Kidney glomerular epithelial cell (primary cell): Measurements from ENCODE around the gene TARS2.
A peak's percentile ranks its signal among the peaks of the same experiment; 100 is the strongest.

Source experiments
- DNase-seq: peaks from one replicate; lab custom pipeline; 2025; lab: John Stamatoyannopoulos, UW

TARS2 gene

GRCh38 chr1:150537732-150538684 lies 50.8 kb downstream of the TARS2 start:
- peak; percentile 63 for DNase-seq

DNA sequence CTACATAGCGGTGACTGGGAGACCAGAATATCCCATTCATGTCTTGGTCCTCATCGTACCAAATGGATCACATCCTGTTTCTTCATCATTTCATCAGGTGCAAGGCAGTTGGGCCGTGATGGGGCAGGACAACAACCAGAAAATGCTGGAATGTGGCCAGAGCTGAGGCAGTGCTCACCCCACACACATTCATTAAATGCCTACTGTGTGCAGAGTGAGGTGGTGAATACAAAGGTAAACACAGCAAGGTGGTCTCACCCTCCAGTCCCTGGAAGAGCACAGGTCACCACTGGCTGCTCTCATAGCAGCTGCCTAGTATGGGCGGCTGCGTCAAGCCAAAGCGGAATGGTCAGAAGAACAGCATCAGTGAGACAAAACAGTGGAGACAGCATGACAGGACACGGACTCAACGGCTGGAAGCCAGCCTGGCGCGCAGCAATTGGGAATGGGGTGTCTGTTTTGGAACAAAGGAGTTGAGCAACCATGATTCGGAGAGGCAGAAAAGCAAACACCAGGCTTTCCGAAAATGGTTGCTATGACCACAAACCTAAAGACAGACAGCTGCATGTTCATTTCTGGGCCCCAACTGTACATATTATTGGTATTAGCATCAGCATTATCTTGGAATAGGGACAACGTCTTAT lies 56.4 kb downstream of the TARS2 start:
- DNase-seq = no peak

DNA sequence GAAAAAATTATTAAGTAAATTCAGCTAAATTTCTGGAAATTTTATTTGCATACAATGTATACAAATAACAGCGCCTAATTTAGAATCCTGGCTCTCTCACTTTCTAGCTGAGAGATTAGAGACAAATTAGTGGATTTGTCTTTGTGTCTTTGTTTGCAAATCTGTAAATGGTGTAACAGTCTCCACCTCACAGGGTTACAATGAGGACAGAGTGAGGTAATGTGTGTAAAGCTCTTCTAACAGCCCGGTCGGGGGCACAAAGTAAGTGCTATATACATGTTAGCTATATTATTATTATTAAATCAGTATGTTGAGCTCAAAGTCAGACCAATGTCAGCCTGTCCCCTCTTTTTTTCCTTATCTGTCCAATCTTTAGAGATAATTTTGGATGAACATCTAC lies 57.0 kb downstream of the TARS2 start:
- no peak for DNase-seq

GRCh38 chr1:150545486-150546032 lies 58.3 kb downstream of the TARS2 start:
- DNase-seq = no peak

- no peak for DNase-seq
Measured at GRCh38 chr1:150546294-150546937, 59.2 kb downstream of the TARS2 start.

- no peak for DNase-seq
Measured at GRCh38 chr1:150548324-150548631, 61.1 kb downstream of the TARS2 start.

- peak; percentile 28 for DNase-seq
Measured at GRCh38 chr1:150548632-150549495, 61.6 kb downstream of the TARS2 start, which contains the start of gene ADAMTSL4. TSS of gene ADAMTSL4 (plus strand) at chr1:150549408. CDS start at chr1:150552289, 2,881 bp downstream.

DNA sequence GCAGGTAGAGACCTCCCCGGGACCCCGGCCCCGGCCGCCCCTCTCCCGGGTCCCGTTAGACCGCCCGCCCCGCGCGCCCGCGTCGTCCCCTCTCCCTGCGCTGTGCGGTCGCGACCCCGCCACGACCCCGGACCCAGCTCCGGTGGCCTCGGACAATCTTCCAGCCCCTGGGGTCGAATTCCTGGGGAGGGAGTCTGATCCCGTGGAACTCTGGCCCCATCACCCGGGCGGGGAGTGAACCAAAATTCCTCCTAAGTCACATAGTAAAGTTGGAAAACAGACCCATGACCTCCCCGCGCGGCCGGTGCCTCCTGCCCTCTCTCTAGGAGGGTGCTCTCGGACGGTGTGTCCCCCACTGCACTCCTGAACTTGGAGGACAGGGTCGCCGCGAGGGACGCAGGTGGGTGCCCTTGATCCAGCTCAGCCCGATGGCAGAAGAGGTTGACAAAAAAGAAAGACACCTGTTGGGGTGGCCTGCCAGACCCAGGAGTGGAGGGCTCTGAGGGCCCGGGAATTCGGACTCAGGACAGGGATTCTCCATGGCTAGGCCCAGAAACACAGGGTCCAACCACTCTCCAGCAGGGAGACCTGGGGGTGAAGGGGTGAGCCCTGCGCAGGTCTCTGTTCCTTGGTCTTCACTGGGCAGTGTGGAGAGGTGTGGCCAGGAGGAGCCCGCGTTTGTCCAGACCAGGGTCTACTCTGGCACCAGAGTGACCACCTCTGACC lies 62.4 kb downstream of the TARS2 start:
- no peak for DNase-seq

GRCh38 chr1:150550222-150551050 lies 63.2 kb downstream of the TARS2 start:
- no peak for DNase-seq

- DNase-seq = no peak
Measured at GRCh38 chr1:150551051-150551783, 64.0 kb downstream of the TARS2 start.

DNA sequence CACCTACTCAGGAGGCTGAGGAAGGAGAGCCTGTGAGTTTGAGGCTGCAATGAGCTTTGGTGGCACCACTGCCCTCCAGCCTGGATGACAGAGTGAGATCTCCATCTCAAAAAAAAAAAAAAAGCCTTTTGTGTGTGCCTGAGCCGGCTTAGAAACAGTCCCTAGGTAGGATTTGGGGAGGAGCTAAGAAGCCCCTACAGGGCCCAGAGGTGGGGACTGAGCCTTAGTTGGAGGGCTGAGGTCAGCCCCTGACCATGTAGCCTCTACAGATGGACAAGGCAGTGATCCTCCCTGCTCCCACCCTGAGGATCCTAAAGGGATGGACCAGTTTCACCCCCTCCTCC lies 64.5 kb downstream of the TARS2 start:
- no peak for DNase-seq

DNA sequence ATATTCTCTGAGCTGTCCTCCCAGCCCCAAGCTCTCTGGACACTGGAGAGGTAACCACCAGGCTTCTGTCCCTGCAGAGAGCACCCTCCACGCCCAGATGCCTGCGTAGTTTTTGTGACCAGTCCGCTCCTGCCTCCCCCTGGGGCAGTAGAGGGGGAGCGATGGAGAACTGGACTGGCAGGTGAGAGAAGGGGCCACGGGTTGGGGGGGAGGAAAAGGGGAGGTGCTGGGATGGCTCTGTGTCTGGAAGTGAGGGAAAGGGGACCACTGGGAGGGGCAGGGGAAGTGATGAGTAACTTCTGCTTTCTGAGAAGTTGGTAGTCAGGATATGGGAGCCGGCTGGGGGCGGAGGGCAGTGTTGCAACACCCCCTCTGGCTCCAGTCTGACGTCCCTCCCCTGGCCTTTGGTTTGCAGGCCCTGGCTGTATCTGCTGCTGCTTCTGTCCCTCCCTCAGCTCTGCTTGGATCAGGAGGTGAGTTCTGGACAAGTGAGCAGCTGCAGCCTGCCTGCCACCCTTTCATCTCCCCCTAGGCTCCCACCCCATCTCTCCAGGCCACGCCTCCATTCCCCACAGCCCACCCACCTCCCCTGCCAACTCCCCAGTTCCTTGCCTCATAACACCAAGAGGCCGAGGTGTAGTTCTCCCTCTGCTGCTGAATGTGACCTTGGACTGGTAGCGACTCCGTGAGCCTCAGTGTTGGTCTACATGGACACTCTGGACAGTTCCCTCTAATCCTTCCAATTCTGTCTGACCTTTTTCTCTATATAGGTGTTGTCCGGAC lies 65.1 kb downstream of the TARS2 start:
- DNase-seq = peak; percentile 38

DNA sequence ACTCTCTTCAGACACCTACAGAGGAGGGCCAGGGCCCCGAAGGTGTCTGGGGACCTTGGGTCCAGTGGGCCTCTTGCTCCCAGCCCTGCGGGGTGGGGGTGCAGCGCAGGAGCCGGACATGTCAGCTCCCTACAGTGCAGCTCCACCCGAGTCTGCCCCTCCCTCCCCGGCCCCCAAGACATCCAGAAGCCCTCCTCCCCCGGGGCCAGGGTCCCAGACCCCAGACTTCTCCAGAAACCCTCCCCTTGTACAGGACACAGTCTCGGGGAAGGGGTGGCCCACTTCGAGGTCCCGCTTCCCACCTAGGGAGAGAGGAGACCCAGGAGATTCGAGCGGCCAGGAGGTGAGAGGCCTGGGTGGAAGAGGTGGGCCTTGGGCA lies 65.7 kb downstream of the TARS2 start:
- DNase-seq = no peak

DNA sequence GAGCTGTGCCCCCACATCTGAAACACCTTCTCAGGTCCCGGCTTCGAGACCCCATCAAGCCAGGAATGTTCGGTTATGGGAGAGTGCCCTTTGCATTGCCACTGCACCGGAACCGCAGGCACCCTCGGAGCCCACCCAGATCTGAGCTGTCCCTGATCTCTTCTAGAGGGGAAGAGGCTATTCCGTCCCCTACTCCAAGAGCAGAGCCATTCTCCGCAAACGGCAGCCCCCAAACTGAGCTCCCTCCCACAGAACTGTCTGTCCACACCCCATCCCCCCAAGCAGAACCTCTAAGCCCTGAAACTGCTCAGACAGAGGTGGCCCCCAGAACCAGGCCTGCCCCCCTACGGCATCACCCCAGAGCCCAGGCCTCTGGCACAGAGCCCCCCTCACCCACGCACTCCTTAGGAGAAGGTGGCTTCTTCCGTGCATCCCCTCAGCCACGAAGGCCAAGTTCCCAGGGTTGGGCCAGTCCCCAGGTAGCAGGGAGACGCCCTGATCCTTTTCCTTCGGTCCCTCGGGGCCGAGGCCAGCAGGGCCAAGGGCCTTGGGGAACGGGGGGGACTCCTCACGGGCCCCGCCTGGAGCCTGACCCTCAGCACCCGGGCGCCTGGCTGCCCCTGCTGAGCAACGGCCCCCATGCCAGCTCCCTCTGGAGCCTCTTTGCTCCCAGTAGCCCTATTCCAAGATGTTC lies 66.3 kb downstream of the TARS2 start:
- DNase-seq = no peak

DNA sequence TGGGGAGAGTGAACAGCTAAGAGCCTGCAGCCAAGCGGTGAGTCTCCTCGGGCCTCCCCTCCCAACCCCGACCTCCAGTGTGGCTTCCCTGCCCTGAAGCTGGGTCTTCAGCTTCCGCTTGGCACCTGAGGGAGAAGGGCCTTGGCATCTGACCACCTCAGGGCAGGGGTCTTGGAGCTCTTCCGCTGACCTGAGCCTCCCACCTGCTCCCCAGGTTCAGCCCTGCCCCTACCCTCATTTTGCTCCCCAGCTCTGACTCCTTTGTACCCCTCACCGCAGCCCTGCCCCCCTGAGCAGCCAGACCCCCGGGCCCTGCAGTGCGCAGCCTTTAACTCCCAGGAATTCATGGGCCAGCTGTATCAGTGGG lies 66.8 kb downstream of the TARS2 start:
- DNase-seq = no peak

- DNase-seq = no peak
Measured at GRCh38 chr1:150555198-150555970, 68.2 kb downstream of the TARS2 start.
